Left ventricle myocardium inferior (tissue), 1 donor: ENCODE data around the gene VGLL3. TPM values are rescaled to one million over a fixed set of nuclear protein-coding genes. Genes with fewer than 3 reads are reported as not detected.

ENCODE experiments used
- DNase-seq: peaks from one replicate; pipeline ENCODE4 v3.0.0-alpha.2; 2020
- H3K27ac ChIP-seq: fragments of 200-600 bp; replicated peaks from 2 replicates; pipeline ENCODE4 v1.8.0; 2021
- H3K27me3 ChIP-seq: fragments of 200-600 bp; 2 replicates; pipeline ENCODE4 v1.8.0; 2021; ENCODE audit warnings: low read depth
- H3K36me3 ChIP-seq: fragments of 200-600 bp; 2 replicates; pipeline ENCODE4 v1.8.0; 2021
- H3K4me1 ChIP-seq: fragments of 200-600 bp; 2 replicates; pipeline ENCODE4 v1.8.0; 2021
- H3K4me3 ChIP-seq: fragments of 200-600 bp; 2 replicates; pipeline ENCODE4 v1.8.0; 2021; ENCODE audit warnings: mild to moderate bottlenecking, moderate library complexity
- H3K9me3 ChIP-seq: fragments of 200-600 bp; replicated peaks from 2 replicates; pipeline ENCODE4 v1.8.0; 2021
- intact Hi-C: fragments of 100-400 bp; cut with micrococcal nuclease; formaldehyde crosslinking; loops from one replicate; pipeline ENCODE4 v1.11.0; 2022
- total RNA-seq: library from RNA; stranded (reverse); fragmentation: NEBNext Ultra II Directional; extraction: Animal tissue kit (Norgen Biotek cat#: 25700); gene quantifications from one replicate; pipeline ENCODE4 v1.2.1, GENCODE V29; 2021
- TF ChIP-seq, protein P1 (sequence below): fragments of 200-600 bp; IDR thresholded peaks from 2 replicates; pipeline ENCODE4 v1.8.0; 2021; ENCODE audit warnings: antibody characterized with exemption, mild to moderate bottlenecking, borderline replicate concordance
- donor health status: DM: no; HTN: yes; CAD: no; lungs with severe emphysema.

VGLL3 gene
- total RNA-seq, 1 donor from 2014 or later, result 4.0 TPM

- peak overlapping the region; percentile 17 for H3K4me3 ChIP-seq
- intact Hi-C loops, result no loop called here
- H3K9me3 ChIP-seq, result no peaks in the 10 kb centered on the region
- no peak for DNase-seq
- peaks cover 16% of the 10 kb centered on the region for H3K4me1 ChIP-seq
- peaks cover 33% of the 10 kb centered on the region for H3K27me3 ChIP-seq
- TF ChIP-seq, protein P1, sequence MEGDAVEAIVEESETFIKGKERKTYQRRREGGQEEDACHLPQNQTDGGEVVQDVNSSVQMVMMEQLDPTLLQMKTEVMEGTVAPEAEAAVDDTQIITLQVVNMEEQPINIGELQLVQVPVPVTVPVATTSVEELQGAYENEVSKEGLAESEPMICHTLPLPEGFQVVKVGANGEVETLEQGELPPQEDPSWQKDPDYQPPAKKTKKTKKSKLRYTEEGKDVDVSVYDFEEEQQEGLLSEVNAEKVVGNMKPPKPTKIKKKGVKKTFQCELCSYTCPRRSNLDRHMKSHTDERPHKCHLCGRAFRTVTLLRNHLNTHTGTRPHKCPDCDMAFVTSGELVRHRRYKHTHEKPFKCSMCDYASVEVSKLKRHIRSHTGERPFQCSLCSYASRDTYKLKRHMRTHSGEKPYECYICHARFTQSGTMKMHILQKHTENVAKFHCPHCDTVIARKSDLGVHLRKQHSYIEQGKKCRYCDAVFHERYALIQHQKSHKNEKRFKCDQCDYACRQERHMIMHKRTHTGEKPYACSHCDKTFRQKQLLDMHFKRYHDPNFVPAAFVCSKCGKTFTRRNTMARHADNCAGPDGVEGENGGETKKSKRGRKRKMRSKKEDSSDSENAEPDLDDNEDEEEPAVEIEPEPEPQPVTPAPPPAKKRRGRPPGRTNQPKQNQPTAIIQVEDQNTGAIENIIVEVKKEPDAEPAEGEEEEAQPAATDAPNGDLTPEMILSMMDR, result no peak
- H3K27ac ChIP-seq, result no peak overlapping the region
- no peaks in the 10 kb centered on the region for H3K36me3 ChIP-seq
Measured at GRCh38 chr3:86993704-86994103, 2.8 kb upstream of the VGLL3 start.

GRCh38 chr3:86991840-86992435 lies 989 bp upstream of the VGLL3 start:
- TF ChIP-seq, protein P1, result no peak
- H3K4me3 ChIP-seq, result peak overlapping the region; percentile 71
- no peak for DNase-seq
- H3K4me1 ChIP-seq, result peaks cover 16% of the 10 kb centered on the region
- no peaks in the 10 kb centered on the region for H3K9me3 ChIP-seq
- peaks cover 40% of the 10 kb centered on the region for H3K27me3 ChIP-seq
- H3K27ac ChIP-seq, result peak overlapping the region; percentile 83
- H3K36me3 ChIP-seq, result no peaks in the 10 kb centered on the region
- intact Hi-C loops, result no loop called here

DNA sequence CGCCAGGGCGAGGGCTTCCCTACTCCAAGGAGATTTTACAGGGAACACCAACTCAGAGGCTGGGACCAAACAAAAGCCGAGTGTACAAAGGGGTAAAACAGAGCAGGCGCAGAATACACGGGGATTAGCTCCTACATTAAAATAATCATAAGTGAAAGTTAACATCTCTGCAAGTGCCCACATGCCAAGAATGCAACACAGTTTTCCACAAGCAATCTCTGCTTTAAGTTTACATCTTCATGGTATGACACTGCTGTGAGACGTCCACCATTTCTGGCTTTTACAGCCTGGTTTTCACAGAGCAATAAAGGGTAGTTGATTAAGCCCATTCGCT lies 500 bp upstream of the VGLL3 start:
- H3K36me3 ChIP-seq, result no peaks in the 10 kb centered on the region
- intact Hi-C loops, result no loop called here
- peak overlapping the region; percentile 83 for H3K27ac ChIP-seq
- H3K27me3 ChIP-seq, result peaks cover 40% of the 10 kb centered on the region
- DNase-seq, result no peak
- peak overlapping the region; percentile 71 for H3K4me3 ChIP-seq
- TF ChIP-seq, protein P1, result no peak
- no peaks in the 10 kb centered on the region for H3K9me3 ChIP-seq
- H3K4me1 ChIP-seq, result peaks cover 16% of the 10 kb centered on the region

DNA sequence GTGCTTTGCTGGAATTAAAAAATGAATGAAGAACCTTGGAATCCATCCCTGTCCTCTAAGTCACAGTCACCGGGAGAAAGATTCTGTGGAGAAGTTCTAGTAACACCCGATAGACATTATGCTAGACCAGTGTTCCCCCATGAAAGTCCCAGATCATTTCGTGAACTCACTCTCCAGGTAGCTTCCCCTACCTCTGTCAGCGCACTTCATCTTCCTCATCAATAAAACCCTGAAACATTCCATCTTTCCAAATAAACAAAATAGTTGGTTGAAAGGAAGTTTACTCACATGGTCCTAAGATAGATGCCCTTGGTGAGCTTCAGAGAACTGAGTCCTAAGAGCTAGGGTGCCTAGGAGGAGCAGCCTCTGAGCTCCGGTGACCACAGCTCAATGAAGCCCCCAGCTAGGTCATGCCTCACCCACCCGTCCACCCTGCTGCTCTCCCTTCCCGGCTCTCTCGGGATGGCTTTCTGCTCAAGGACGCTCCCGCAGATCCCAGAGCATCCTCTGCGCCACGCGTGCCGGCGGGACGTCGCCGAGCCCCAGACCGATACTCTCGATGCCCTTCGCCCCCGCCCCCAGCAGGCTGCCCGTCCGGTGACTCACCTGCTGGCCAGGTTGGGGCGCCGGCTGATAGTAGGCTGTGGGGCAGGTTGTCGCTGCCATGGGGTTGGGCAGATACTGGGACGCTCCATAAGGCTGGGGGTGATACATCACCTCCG lies 776 bp downstream of the VGLL3 start:
- Histone ChIP-seq H3K9me3 (no peaks in the 10 kb centered on the region), H3K4me3 (peak overlapping the region; percentile 71), H3K27ac (peak overlapping the region; percentile 83), H3K27me3 (peaks cover 40% of the 10 kb centered on the region), H3K36me3 (no peaks in the 10 kb centered on the region), H3K4me1 (peaks cover 16% of the 10 kb centered on the region)
- intact Hi-C loops, result no loop called here
- DNase-seq, result peak; percentile 26
- TF ChIP-seq, protein P1, result no peak

DNA sequence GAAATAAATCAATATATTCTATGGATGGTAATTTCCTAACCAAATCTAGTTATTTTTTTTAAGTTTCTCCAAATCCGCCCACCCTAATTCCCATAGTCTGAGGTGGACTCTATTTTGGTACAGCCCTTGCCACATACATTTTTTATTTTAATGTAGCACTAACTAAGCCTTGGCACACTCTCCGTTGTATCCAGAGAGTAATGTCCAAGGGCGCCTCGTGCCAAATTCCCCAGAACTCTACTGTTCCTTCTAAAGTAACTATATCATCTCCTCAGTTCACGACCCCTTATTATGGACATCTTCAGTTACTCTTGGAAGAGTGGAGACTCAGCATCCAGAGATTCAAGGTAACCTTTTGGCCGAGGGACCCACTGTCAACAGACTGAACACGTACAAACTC lies 1.3 kb downstream of the VGLL3 start:
- TF ChIP-seq, protein P1, result no peak
- no peaks in the 10 kb centered on the region for H3K36me3 ChIP-seq
- peak overlapping the region; percentile 71 for H3K4me3 ChIP-seq
- H3K4me1 ChIP-seq, result peaks cover 16% of the 10 kb centered on the region
- H3K27me3 ChIP-seq, result peaks cover 40% of the 10 kb centered on the region
- DNase-seq, result no peak
- H3K27ac ChIP-seq, result peak overlapping the region; percentile 83
- intact Hi-C loops, result no loop called here
- no peaks in the 10 kb centered on the region for H3K9me3 ChIP-seq
